G401 (cell line): ENCODE data around the gene TERT. TPM values are rescaled to one million over a fixed set of nuclear protein-coding genes. Genes with fewer than 3 reads are reported as not detected.
"Not testable (repeated sequence)": the region's sequence is repeated elsewhere in the genome, so short reads cannot be mapped to it uniquely, and the experiment has no call there.

Experiments
- DNase-seq: peaks from one replicate; pipeline ENCODE4 v3.0.0-alpha.2; 2015; ENCODE audit warnings: low spot score
- in situ Hi-C: cut with HindIII; loops from 2 replicates; pipeline ENCODE4 v1.10.0; 2016; ENCODE audit warnings: low sequenced_read_pairs, mixed read lengths
- total RNA-seq: library from RNA; depleted of rRNA; stranded (reverse); fragments of >200 nt; shearing (Covaris generic); gene quantifications from 2 replicates; pipeline ENCODE4 v1.2.3, GENCODE V29; 2014; rRNA removed

TERT gene
- total RNA-seq: 0.85 and 1.5 TPM in 2 replicates

DNA sequence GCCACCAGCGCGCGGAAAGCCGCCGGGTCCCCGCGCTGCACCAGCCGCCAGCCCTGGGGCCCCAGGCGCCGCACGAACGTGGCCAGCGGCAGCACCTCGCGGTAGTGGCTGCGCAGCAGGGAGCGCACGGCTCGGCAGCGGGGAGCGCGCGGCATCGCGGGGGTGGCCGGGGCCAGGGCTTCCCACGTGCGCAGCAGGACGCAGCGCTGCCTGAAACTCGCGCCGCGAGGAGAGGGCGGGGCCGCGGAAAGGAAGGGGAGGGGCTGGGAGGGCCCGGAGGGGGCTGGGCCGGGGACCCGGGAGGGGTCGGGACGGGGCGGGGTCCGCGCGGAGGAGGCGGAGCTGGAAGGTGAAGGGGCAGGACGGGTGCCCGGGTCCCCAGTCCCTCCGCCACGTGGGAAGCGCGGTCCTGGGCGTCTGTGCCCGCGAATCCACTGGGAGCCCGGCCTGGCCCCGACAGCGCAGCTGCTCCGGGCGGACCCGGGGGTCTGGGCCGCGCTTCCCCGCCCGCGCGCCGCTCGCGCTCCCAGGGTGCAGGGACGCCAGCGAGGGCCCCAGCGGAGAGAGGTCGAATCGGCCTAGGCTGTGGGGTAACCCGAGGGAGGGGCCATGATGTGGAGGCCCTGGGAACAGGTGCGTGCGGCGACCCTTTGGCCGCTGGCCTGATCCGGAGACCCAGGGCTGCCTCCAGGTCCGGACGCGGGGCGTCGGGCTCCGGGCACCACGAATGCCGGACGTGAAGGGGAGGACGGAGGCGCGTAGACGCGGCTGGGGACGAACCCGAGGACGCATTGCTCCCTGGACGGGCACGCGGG lies at the start of gene TERT:
TSS of gene TERT (minus strand) at position 234 of the 815 bp plus-strand sequence. CDS start at position 155, 79 bp downstream.
- in situ Hi-C loops: no loop called here
- DNase-seq: no peak

DNA sequence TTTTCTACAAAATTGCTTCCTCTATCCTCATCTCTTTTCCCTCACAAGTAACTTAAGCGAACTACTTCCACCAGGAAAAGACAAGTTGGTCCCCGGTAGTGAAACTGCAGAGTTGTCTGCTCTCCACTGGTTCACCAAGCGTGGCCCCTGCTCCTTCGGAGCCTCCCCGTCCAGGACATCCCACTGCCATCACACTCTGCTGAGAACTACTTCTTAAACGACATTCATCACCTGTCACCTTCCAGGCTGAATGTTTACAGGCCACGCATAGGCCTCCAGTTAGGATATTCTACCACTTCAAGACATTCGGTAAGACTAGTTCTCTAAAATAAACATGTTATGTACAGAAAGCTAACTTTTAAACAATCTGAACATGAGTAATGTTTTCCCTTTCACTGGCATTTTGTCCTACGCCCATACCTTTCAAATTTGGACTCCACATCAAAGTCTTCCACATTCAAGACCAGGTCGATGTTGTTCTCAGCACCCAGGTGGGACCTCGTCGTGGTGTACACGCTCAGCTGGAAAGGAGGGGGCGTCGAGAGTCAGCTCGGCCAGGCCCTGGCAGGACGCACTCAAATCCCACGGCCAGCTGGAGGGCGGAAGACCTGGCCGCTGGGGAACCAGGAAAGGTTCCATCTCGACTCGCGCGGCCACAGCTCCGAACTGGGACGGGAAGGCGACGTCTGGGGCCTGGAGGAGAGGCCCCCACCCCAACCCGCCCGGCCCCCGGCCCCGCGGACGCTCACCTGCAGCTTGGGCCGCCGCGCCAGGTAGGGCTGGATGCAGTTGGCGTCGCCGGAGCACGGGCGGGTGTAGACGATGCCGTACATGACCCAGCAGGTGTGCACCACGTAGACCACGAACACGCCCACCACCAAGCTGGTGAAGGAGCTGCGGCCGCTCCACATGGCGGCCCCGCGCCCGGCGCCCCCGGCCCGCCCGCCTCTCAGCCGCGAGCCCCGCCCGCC lies 49.3 kb upstream of the TERT start:
- in situ Hi-C loops: no loop called here
- DNase-seq: no peak

DNA sequence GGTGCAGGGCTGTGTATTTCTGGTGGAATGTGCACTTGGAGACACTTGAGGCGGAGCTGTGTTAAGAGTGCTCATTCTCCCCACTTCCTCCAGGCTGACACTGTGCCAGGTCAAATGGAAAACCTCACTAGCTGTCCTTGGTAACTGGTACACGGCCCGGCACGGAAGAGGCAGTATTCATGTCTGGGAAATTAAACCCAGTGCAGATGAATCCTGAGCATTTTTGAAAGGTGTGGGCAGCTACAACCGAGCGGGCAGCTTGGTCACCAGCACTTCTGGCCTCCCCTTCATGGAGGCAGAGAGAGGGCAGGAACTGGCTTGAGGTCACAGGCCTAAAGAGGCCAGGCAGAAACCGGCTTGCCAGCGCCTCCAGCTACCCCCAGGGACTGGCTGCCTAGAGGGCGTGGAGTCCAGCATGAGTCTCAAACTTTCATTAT lies 48.5 kb upstream of the TERT start:
- in situ Hi-C loops: no loop called here
- no peak for DNase-seq

DNA sequence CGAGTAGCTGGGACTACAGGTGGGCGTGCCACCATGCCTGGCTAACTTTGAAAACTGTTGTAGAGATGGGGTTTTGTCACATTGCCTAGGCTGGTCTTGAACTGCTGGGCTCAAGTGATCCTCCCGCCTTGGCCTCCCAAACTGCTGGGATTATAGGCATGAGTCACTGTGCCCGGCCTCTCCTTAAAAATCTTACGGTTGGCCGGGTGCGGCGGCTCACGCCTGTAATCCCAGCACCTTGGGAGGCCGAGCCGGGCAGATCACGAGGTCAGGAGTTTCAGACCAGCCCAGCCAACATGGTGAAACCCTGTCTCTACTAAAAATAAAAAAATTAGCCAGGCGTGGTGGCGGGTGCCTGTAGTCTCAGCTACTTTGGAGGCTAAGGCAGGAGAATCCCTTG lies 47.8 kb upstream of the TERT start:
- in situ Hi-C loops, DNase-seq: not testable (repeated sequence)

DNA sequence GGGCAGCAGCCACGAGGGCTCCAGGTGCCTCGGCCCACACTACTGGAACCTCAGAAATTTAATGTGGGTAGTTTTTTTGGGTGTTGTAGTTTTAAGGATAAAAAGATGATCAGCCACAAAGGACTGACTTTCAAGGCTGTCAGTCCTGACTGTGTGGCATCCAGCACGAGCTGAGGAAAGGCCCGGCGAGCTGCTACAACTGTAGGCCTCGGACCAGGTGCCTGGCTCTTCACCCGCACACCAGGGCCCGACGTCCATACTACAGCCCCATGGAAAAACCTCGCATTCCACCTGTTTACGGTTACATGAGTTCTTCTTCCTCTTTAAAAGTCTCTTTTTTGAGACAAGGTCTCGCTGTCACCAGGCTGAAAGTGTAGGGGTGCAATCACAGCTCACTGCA lies 47.4 kb upstream of the TERT start:
- in situ Hi-C loops: no loop called here

DNA sequence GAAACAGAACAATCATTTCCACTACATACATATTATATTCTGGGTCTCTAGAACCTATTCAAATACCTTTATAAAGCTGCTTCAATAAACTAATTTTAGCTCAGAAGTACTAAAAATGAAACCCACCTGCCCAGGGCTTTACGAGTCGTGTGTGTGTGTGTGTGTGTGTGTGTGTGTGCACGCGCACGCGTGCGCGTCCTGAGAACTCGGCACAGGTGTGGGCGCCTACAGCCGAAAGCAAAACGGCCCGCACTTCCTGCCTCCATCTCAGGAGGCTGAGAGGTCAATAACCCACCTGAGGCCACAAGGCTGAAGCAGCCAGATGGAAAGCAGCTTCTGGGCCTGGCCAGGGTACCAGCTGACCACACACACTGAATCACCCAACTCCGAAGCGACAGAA lies 47.0 kb upstream of the TERT start:
- in situ Hi-C loops: no loop called here

More for the DNA sequence above, 47.4 kb upstream of the TERT start:
- no peak for DNase-seq

DNA sequence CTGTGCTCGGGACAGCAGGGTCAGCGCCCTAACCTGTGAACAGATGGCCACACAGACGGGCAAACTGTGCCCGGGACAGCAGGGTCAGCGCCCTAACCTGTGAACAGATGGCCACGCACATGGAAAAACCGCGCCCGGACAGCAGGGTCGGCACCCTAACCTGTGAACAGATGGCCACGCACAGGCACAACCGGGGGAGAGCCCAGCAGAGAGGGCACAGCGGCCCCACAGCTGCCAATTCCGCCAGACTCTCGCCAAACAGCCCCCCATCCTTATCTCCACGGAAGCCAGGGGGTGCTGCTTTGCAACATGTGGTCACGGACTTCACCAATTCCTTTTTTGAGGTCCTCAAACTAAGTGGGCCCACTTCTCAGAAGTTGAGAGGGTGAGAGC lies 44.9 kb upstream of the TERT start:
- DNase-seq, in situ Hi-C loops: not testable (repeated sequence)

More for the DNA sequence above, 47.0 kb upstream of the TERT start:
- no peak for DNase-seq

DNA sequence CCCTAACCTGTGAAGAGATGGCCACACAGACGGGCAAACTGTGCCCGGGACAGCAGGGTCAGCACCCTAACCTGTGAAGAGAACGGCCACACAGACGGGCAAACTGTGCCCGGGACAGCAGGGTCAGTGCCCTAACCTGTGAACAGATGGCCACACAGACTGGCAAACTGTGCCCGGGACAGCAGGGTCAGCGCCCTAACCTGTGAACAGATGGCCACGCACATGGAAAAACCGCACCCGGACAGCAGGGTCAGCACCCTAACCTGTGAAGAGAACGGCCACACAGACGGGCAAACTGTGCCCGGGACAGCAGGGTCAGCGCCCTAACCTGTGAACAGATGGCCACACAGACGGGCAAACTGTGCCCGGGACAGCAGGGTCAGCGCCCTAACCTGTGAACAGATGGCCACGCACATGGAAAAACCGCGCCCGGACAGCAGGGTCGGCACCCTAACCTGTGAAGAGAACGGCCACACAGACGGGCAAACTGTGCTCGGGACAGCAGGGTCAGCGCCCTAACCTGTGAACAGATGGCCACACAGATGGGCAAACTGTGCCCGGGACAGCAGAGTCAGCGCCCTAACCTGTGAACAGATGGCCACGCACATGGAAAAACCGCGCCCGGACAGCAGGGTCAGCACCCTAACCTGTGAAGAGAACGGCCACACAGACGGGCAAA lies 44.4 kb upstream of the TERT start:
- in situ Hi-C loops: not testable (repeated sequence)

DNA sequence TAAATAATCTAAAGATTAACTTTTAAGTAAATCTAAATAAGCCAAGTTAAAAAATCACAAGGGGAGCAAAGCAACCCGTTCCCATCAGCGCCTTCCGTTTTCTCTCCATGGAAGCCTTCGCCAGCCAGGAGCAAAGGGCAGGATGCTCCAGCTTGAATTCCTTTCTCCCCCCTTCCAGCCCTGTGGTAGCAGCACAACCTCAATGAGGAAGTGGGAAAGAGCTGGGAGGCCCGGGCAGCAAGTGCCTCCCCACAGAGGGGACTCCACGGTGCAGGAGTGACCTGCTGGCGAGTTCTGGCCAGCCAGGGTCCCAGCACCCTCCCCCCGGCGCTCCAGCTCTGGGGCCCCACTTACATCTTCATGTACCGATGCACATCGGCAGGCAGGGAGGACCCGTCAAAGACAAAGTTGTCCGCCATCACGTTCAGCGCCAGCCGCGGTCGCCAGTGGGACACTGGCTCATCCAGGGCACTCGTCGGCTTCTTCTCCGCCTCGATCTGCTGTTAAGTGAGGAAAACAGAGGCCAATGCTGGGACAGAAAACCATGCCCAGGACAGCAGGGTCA lies 43.7 kb upstream of the TERT start:
- no peak for DNase-seq
- in situ Hi-C loops: no loop called here

More for the DNA sequence above, 44.4 kb upstream of the TERT start:
- DNase-seq: not testable (repeated sequence)

DNA sequence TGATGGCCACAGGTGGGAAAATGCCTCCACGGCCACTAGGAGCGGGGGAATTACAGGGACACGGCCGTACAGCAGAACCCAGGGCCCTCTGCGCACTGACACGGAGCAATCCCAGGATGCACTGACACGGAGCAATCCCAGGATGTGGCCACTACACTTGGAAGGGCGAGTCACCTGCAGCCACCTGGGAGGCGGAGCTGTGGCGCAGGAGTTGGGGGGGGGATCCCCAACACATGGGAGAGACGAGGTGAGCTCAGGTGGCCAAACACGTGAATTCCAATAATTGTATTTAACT lies 43.3 kb upstream of the TERT start:
- in situ Hi-C loops: no loop called here
- DNase-seq: no peak

DNA sequence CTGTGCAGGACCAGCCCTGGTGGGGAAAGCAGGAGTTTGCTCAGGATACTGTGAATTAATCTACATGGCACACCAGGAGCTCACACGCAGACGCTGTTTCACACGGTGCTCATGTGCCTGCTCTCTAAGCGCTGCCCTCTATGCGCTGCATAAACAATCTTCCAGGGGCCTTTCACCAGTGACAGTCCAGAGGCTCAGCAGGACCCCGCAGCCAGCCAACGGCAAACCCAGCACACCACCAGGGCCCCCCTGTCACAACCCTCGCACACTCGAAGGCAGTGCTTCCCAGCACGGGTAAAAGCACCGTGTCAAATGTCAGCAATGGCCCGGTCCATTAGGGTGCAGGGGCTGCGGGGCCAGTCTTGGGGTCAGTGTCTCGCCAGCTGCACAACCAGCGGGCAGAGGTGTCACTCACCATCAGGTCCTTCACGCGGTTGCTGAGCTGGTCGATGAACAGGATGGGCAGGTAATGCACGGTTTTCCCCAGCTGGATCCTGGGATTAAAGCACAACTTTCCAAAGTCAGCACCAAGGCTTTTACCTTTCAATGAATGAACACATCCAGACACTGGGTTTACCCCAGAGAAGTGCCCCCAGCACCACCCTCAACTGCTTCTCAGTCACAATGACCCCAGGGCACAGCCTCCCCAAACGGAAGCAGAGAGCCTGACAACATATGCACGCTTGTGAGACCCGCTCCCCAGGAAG lies 42.8 kb upstream of the TERT start:
- no peak for DNase-seq
- in situ Hi-C loops: no loop called here

DNA sequence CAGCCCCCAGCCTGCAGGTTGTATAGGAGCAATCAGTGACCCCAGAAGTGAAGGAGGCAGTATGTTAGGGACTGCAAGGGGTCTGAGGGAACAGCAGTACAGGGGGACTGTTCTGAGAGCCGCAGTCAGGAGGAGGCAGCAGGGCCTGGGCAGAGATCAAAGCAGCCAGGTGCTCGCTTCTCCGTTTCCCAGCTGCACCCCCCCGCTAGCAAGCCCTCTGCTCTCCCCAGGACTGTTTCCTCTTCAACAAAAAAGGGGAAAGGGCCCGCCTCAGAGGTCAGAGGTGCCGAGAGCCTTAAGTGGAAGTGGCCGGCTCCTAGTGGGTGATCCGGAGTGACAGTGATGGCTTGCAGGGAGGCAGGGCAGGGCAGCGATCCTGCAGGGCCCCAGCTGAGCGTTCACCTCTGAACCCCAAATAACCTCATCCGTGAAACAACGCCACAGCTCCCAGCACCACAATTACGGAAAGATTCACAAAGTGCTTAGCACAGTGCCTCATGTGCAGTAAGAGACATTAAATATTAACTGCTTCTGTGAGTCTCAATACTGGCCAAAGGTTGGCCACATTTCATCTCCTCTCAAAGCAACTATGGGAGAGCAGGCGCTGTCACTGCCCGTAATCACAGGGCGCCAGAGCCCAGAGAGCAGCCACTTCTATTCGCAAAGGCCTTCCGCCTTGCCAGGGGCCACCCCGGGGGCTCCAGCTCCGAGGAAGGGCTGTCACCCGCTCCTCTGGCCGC lies 42.1 kb upstream of the TERT start:
- DNase-seq: no peak
- in situ Hi-C loops: no loop called here

DNA sequence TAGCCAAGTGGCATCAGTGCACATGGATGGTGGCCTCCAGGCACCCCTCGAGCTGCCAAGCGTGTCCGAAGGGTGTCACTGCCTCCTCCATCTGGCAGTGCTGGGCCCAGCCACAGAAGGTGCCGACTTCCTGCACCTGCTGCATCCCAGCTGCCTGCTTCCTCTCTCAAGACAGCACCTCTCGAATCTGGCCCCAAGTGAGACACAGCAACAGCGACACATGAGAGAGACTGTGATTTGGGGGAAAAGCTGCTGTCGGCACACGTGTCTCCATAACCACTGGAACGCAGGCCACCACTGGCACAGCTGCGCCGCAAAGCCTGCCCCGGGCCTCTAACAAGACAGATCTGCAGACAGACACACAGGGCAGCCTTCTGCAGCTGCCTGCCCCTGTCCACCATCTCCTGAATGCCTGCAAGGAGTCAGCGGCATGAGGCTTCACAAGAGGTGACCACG lies 41.3 kb upstream of the TERT start:
- no peak for DNase-seq
- in situ Hi-C loops: no loop called here

DNA sequence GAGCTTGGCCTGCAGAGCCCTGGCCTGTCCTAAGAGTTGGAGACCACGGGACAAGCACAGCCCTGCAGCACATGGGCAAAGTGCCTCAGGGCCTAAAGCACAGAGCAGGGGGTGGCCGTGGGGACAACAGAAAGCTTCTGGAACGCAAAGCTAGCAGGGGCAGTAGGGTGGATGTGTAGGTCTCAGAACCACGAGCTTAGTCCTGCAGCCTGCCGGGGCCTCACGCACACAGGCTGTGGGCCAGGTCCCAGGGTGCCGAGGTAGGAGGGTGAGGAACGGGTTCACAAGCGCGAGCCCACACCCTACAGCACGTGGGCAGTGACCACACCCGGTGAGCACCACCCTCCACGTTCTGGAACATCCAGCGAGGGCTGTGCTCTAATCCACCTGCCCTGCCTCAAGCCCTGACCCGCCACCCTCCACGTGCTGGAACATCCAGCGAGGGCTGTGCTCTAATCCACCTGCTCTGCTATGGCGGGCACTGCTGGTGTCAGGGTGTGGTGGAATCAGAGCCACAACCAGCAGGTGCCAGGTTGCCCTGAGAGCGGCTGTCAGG lies 40.8 kb upstream of the TERT start:
- in situ Hi-C loops: no loop called here

DNA sequence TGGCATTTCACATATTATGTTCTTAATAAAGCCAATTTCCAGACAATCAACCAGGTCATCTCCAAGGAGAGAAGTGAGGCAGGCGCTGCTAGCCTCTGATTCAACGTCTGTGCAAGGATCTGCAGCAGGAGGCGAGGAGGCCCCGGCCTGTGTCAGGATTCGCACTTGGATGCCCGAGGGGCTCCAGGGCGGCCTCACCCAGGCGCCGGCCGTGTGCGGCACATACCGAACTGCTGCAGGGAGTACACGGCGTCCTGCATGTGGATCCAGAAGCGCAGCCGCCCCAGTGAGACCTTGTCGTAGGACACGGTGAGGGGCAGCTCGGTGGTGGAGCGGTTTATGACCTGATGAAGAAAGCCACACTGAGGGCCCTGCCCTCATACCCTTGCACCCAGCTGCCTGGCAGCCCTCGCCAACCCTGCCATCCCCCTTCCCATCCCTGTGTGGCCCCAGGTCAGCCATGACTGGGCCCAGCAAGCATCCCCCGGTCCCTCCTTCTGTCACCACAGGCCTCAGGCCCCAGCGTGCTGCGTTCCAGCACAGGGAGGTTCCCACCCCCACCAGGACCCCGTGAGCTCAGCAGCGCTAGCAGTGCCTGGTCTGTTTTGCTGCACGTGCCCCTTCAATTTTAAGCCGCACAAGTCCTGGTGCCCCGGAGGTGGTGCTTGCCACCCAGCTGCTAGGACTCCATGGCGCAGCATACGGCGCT lies 40.1 kb upstream of the TERT start:
- in situ Hi-C loops: no loop called here
- no peak for DNase-seq

More for the DNA sequence above, 40.8 kb upstream of the TERT start:
- no peak for DNase-seq

DNA sequence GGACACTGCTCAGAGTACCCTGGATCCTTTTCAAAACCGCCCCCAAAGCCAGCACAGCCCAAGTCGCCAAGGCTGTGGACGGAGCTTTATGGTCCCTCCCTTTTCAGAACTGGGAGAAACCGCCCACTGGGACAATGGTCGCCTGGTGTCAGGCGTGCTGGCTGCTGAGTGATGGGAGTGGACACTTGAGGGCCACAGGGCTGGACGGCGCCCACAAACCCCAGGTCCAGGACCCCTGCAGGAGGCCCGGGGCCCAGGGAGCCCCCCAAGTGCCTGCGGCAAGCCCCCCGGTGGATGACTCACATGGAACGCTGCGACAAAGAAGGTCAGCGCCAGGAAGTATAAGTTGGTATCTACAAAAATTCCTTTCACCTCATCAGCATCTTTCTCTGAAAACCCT lies 39.1 kb upstream of the TERT start:
- in situ Hi-C loops: no loop called here

DNA sequence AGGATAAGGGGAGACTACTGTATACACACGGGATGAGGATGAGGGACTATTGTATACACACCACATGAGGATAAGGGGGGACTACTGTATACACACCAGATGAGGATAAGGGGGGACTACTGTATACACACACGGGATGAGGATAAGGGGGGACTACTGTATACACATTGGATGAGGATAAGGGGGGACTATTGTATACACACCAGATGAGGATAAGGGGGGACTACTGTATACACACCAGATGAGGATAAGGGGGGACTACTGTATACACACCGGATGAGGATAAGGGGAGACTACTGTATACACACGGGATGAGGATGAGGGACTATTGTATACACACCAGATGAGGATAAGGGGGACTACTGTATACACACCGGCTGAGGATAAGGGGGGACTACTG lies 38.4 kb upstream of the TERT start:
- DNase-seq, in situ Hi-C loops: not testable (repeated sequence)

More for the DNA sequence above, 39.1 kb upstream of the TERT start:
- DNase-seq: no peak
